Caco-2 (cell line): ENCODE results near the gene PNKD. TPM values are rescaled to one million over a fixed set of nuclear protein-coding genes. Genes with fewer than 3 reads are reported as not detected.

Source experiments
- BruUV-seq: library from RNA; stranded (reverse); fragments of 400-500 nt; replicated peaks from 2 replicates; lab custom pipeline; 2021; lab: Mats Ljungman, UMichigan
- CTCF ChIA-PET: fragments of 300-600 bp; sonication (Branson Sonifier 250); formaldehyde crosslinking; loops from one replicate; lab custom pipeline; 2022; ENCODE audit warnings: antibody characterized with exemption; lab: Charles Lee
- POLR2A ChIA-PET: fragments of 300-600 bp; sonication (Branson Sonifier 250); formaldehyde crosslinking; loops from one replicate; lab custom pipeline; 2022; ENCODE audit warnings: antibody characterized with exemption; lab: Charles Lee
- DNase-seq, 2 experiments: peaks; one replicate each; pipeline versions ENCODE4 v3.0.0 to v3.0.0-alpha.2; 2020 to 2022
- H3K27me3 ChIP-seq: replicated peaks from 2 replicates; pipeline ENCODE4 v1.6.0; 2011; ENCODE audit warnings: low read length; ENCODE audit not compliant: control insufficient read depth, insufficient read depth
- H3K36me3 ChIP-seq: 2 replicates; pipeline ENCODE4 v1.5.1; 2011; ENCODE audit warnings: low read length; ENCODE audit not compliant: control insufficient read depth, insufficient read depth
- H3K4me1 ChIP-seq: fragments of 250-450 bp; sonication (Bioruptor Pico); 2 replicates; pipeline ENCODE4 v1.5.1; 2020; ENCODE audit warnings: mild to moderate bottlenecking
- H3K4me3 ChIP-seq: 2 replicates; pipeline ENCODE4 v1.5.1; 2011; ENCODE audit warnings: low read depth, mild to moderate bottlenecking, control low read depth, low read length
- H3K9me3 ChIP-seq: fragments of 250-450 bp; sonication (Bioruptor Pico); 2 replicates; pipeline ENCODE4 v1.5.1; 2020; ENCODE audit warnings: mild to moderate bottlenecking, moderate library complexity
- H3K27ac Mint-ChIP-seq: one replicate; pipeline ENCODE4 v1.8.0; 2022; ENCODE audit warnings: mixed read lengths; ENCODE audit not compliant: unreplicated experiment
- H3K27me3 Mint-ChIP-seq: one replicate; pipeline ENCODE4 v1.8.0; 2022; ENCODE audit warnings: mixed read lengths; ENCODE audit not compliant: insufficient read depth, unreplicated experiment
- H3K36me3 Mint-ChIP-seq: one replicate; pipeline ENCODE4 v1.8.0; 2022; ENCODE audit warnings: mild to moderate bottlenecking, mixed read lengths; ENCODE audit not compliant: insufficient read depth, unreplicated experiment
- H3K4me1 Mint-ChIP-seq: one replicate; pipeline ENCODE4 v1.8.0; 2022; ENCODE audit warnings: low read depth, mixed read lengths; ENCODE audit not compliant: unreplicated experiment
- H3K4me3 Mint-ChIP-seq: one replicate; pipeline ENCODE4 v1.8.0; 2022; ENCODE audit warnings: mild to moderate bottlenecking, moderate library complexity, mixed read lengths; ENCODE audit not compliant: unreplicated experiment
- H3K9me3 Mint-ChIP-seq: one replicate; pipeline ENCODE4 v1.8.0; 2022; ENCODE audit warnings: mixed read lengths; ENCODE audit not compliant: unreplicated experiment
- CTCF ChIP-seq, 2 experiments: fragments of 200-600 bp in 1 of 2; IDR thresholded peaks; 1 replicate in 1 of 2; 2 replicates in 1 of 2; pipeline versions ENCODE4 v1.5.1 to v1.8.0; 2011 to 2022; ENCODE audit warnings: antibody characterized with exemption in 1 of 2, control low read depth in 1 of 2, inconsistent platforms in 1 of 2, low read depth in 1 of 2, low read length in 1 of 2, mild to moderate bottlenecking in 1 of 2, moderate library complexity in 1 of 2; ENCODE audit not compliant: insufficient read depth in 1 of 2, severe bottlenecking in 1 of 2, unreplicated experiment in 1 of 2
- intact Hi-C: fragments of 100-400 bp; cut with micrococcal nuclease; formaldehyde crosslinking; loops from one replicate; pipeline ENCODE4 v1.10.0; 2022; ENCODE audit not compliant: unreplicated experiment
- total RNA-seq: library from RNA; stranded (reverse); gene quantifications from 2 replicates; pipeline ENCODE4 v1.2.3, GENCODE V29; 2022

Gene PNKD
- total RNA-seq, 1 experiment from 2014 or later, result 39.2 TPM

- Histone ChIP-seq H3K36me3 (no peaks in the 10 kb centered on the region), H3K4me3 (no peak overlapping the region), H3K9me3 (no peaks in the 10 kb centered on the region), H3K4me1 (peaks cover 8% of the 10 kb centered on the region; the same call in 1 of the 2 replicates), H3K27me3 (no peaks in the 10 kb centered on the region)
- no peak for TF ChIP-seq CTCF (IDR thresholded peaks at IDR 0.05; ENCODE audit: insufficient read depth in 1 of 2, low read depth in 1 of 2, low read length in 1 of 2, severe bottlenecking in 1 of 2, unreplicated experiment in 1 of 2)
- BruUV-seq, result no TSS peak
- H3K27me3 Mint-ChIP-seq, result no peaks in the 10 kb centered on the region
- intact Hi-C loops, result no loop called here
- H3K27ac Mint-ChIP-seq, result no peak overlapping the region
- no peak overlapping the region for H3K4me3 Mint-ChIP-seq
- ChIA-PET POLR2A (interaction anchor here (1.2 to 3.4 kb wide), 2 partner anchors 93 to 101 kb away, joined by 3 to 37 read pairs; no protein-coding TSS in a partner anchor), CTCF (interaction anchor here (0.7 to 1.4 kb wide), 2 partner anchors 31 to 122 kb away, joined by 3 to 20 read pairs; no protein-coding TSS in a partner anchor)
- DNase-seq, result no peak
- peaks cover 28% of the 10 kb centered on the region for H3K36me3 Mint-ChIP-seq
- peaks cover 22% of the 10 kb centered on the region for H3K4me1 Mint-ChIP-seq
- no peaks in the 10 kb centered on the region for H3K9me3 Mint-ChIP-seq
Observed at GRCh38 chr2:218395090-218395444, 124.7 kb downstream of the PNKD start.

- BruUV-seq, result no TSS peak
- ChIA-PET CTCF (interaction anchor here (0.5 to 2.4 kb wide), 9 partner anchors 24 to 551 kb away, joined by 3 to 28 read pairs (median 8); partner anchors contain the start of genes TTLL4 and VIL1), POLR2A (interaction anchor here (1.0 to 3.4 kb wide), 4 partner anchors 83 to 125 kb away, joined by 3 to 37 read pairs (median 3); partner anchors contain the start of genes AAMP and PNKD)
- Histone ChIP-seq H3K27me3 (no peaks in the 10 kb centered on the region), H3K4me3 (peak overlapping the region; percentile 35), H3K36me3 (no peaks in the 10 kb centered on the region), H3K9me3 (no peaks in the 10 kb centered on the region), H3K4me1 (peaks cover 8% of the 10 kb centered on the region; the same call in 1 of the 2 replicates)
- Mint-ChIP-seq H3K4me1 (peaks cover 22% of the 10 kb centered on the region), H3K4me3 (peak overlapping the region; percentile 98), H3K27ac (peak overlapping the region; percentile 98), H3K27me3 (no peaks in the 10 kb centered on the region), H3K36me3 (peaks cover 32% of the 10 kb centered on the region), H3K9me3 (no peaks in the 10 kb centered on the region)
- no peak for TF ChIP-seq CTCF (IDR thresholded peaks at IDR 0.05; ENCODE audit: insufficient read depth in 1 of 2, low read depth in 1 of 2, low read length in 1 of 2, severe bottlenecking in 1 of 2, unreplicated experiment in 1 of 2)
- no peak for DNase-seq
- intact Hi-C loops, result no loop called here
Observed at GRCh38 chr2:218395456-218395825, 125.1 kb downstream of the PNKD start.

- peaks cover 22% of the 10 kb centered on the region for H3K4me1 Mint-ChIP-seq
- Histone ChIP-seq H3K9me3 (no peaks in the 10 kb centered on the region), H3K4me1 (peaks cover 9% of the 10 kb centered on the region), H3K4me3 (peak overlapping the region; percentile 77), H3K36me3 (no peaks in the 10 kb centered on the region), H3K27me3 (no peaks in the 10 kb centered on the region)
- intact Hi-C loops, result loop anchor here (1.0 to 2.0 kb wide), 7 partner anchors 10 to 209 kb away; partner anchors contain the start of genes AAMP, CATIP and PNKD
- CTCF ChIA-PET, result interaction anchor here (0.5 to 2.4 kb wide), 23 partner anchors 9 to 991 kb away, joined by 3 to 28 read pairs (median 4); partner anchors contain the start of genes AAMP, PNKD, RNF25 and STK36
- H3K36me3 Mint-ChIP-seq, result peaks cover 38% of the 10 kb centered on the region
- H3K4me3 Mint-ChIP-seq, result peak overlapping the region; percentile 98
- no peaks in the 10 kb centered on the region for H3K9me3 Mint-ChIP-seq
- peak overlapping the region; percentile 98 for H3K27ac Mint-ChIP-seq
- no peaks in the 10 kb centered on the region for H3K27me3 Mint-ChIP-seq
- no TSS peak for BruUV-seq
- TF ChIP-seq CTCF (IDR thresholded peaks at IDR 0.05; ENCODE audit: insufficient read depth in 1 of 2, low read depth in 1 of 2, low read length in 1 of 2, severe bottlenecking in 1 of 2, unreplicated experiment in 1 of 2), result peak; percentile 86 to 92
- DNase-seq, result peak; percentile 97
- POLR2A ChIA-PET, result interaction anchor here (0.6 to 3.4 kb wide), 8 partner anchors 10 to 126 kb away, joined by 3 to 37 read pairs (median 4); partner anchors contain the start of genes AAMP and PNKD
Observed at GRCh38 chr2:218395826-218396687, 125.7 kb downstream of the PNKD start.
